Neuronal stem cell (in vitro differentiated cells): ENCODE measurements around the gene DCDC2C.

Experiments
- DNase-seq: peaks from one replicate; pipeline ENCODE4 v3.0.0-alpha.2; 2013; ENCODE audit warnings: low spot score
- H2AFZ ChIP-seq: one replicate; pipeline ENCODE4 v1.6.1; 2013; ENCODE audit warnings: mild to moderate bottlenecking, low read length, inconsistent platforms
- H2AK5ac ChIP-seq: 2 replicates; pipeline ENCODE4 v1.6.1; 2013; ENCODE audit warnings: low read depth, mild to moderate bottlenecking, inconsistent platforms, low read length, moderate library complexity, mixed read lengths
- H2BK120ac ChIP-seq: 2 replicates; pipeline ENCODE4 v1.6.1; 2013; ENCODE audit warnings: low read depth, mild to moderate bottlenecking, inconsistent platforms, low read length, moderate library complexity, mixed read lengths
- H2BK12ac ChIP-seq: one replicate; pipeline ENCODE4 v1.6.1; 2013; ENCODE audit warnings: low read length, inconsistent platforms
- H2BK15ac ChIP-seq: 2 replicates; pipeline ENCODE4 v1.6.1; 2013; ENCODE audit warnings: mild to moderate bottlenecking, low read length, inconsistent platforms, mixed read lengths
- H2BK5ac ChIP-seq: one replicate; pipeline ENCODE4 v1.6.1; 2013; ENCODE audit warnings: inconsistent platforms, mild to moderate bottlenecking, low read length, moderate library complexity
- H3K14ac ChIP-seq: one replicate; pipeline ENCODE4 v1.6.1; 2013; ENCODE audit warnings: low read length, inconsistent platforms
- H3K18ac ChIP-seq: 2 replicates; pipeline ENCODE4 v1.6.1; 2013; ENCODE audit warnings: low read length, inconsistent platforms
- H3K23ac ChIP-seq: 2 replicates; pipeline ENCODE4 v1.6.1; 2013; ENCODE audit warnings: low read depth, mild to moderate bottlenecking, mixed read lengths, low read length, inconsistent platforms; ENCODE audit not compliant: poor library complexity
- H3K27ac ChIP-seq: replicated peaks from 3 replicates; pipeline ENCODE4 v1.5.1; 2013; ENCODE audit warnings: low read length, inconsistent platforms
- H3K27me3 ChIP-seq, 3 experiments: 2 replicates each; pipeline ENCODE4 v1.6.1; 2013; ENCODE audit warnings: low read length in 3 of 3, mild to moderate bottlenecking in 2 of 3, inconsistent platforms in 1 of 3, low read depth in 1 of 3, mixed read lengths in 1 of 3, moderate library complexity in 1 of 3; ENCODE audit not compliant: control insufficient read depth in 3 of 3, insufficient read depth in 3 of 3
- H3K36me3 ChIP-seq, 2 donors: replicated peaks in 1 of 2; 2 replicates each; pipeline ENCODE4 v1.6.1; 2013; ENCODE audit warnings: low read length in 2 of 2; ENCODE audit not compliant: control insufficient read depth in 2 of 2, insufficient read depth in 2 of 2
- H3K4ac ChIP-seq: 2 replicates; pipeline ENCODE4 v1.6.1; 2013; ENCODE audit warnings: inconsistent platforms, mild to moderate bottlenecking, low read length, moderate library complexity
- H3K4me1 ChIP-seq, 2 donors: 1 replicate in 1 of 2; 2 replicates in 1 of 2; pipeline ENCODE4 v1.6.1; 2013; ENCODE audit warnings: low read length in 2 of 2, low read depth in 1 of 2; ENCODE audit not compliant: control insufficient read depth in 2 of 2, insufficient read depth in 1 of 2
- H3K4me2 ChIP-seq: one replicate; pipeline ENCODE4 v1.6.1; 2013; ENCODE audit warnings: mild to moderate bottlenecking, low read length, inconsistent platforms; ENCODE audit not compliant: insufficient read depth, poor library complexity, severe bottlenecking
- H3K4me3 ChIP-seq, 2 donors: 2 replicates each; pipeline ENCODE4 v1.5.1; 2013; ENCODE audit warnings: low read length in 2 of 2, mild to moderate bottlenecking in 2 of 2, inconsistent platforms in 1 of 2, moderate library complexity in 1 of 2
- H3K79me1 ChIP-seq: one replicate; pipeline ENCODE4 v1.6.1; 2013; ENCODE audit warnings: low read depth, mild to moderate bottlenecking, inconsistent platforms, low read length, moderate library complexity
- H3K9ac ChIP-seq: one replicate; pipeline ENCODE4 v1.6.1; 2013; ENCODE audit warnings: mild to moderate bottlenecking, low read depth, low read length, inconsistent platforms; ENCODE audit not compliant: poor library complexity
- H3K9me3 ChIP-seq, 2 donors: replicated peaks in 1 of 2; 2 replicates each; pipeline versions ENCODE3 to v1.6.1; 2013; ENCODE audit warnings: low read length in 2 of 2, mild to moderate bottlenecking in 2 of 2, inconsistent platforms in 1 of 2, low read depth in 1 of 2, mixed read lengths in 1 of 2, moderate library complexity in 1 of 2; ENCODE audit not compliant: control insufficient read depth in 2 of 2, insufficient read depth in 1 of 2
- H4K8ac ChIP-seq: one replicate; pipeline ENCODE4 v1.6.1; 2013; ENCODE audit warnings: low read depth, mild to moderate bottlenecking, inconsistent platforms, low read length, moderate library complexity
- H4K91ac ChIP-seq: one replicate; pipeline ENCODE4 v1.6.1; 2013; ENCODE audit warnings: low read length, low read depth, mild to moderate bottlenecking, inconsistent platforms; ENCODE audit not compliant: poor library complexity
- WGBS, 2 donors: extraction: QIAGEN DNeasy Blood & Tissue Kit; methylation state at CpG; one replicate each; pipeline ENCODE4 v1.1.7; 2013; ENCODE audit warnings: missing lambda C conversion rate in 2 of 2, mixed read lengths in 1 of 2; ENCODE audit not compliant: insufficient read length in 2 of 2, insufficient replicate concordance in 1 of 2; ENCODE audit errors: extremely low coverage in 2 of 2; 5-methylcytosine and 5-hydroxymethylcytosine counted together

The DCDC2C gene

DNA sequence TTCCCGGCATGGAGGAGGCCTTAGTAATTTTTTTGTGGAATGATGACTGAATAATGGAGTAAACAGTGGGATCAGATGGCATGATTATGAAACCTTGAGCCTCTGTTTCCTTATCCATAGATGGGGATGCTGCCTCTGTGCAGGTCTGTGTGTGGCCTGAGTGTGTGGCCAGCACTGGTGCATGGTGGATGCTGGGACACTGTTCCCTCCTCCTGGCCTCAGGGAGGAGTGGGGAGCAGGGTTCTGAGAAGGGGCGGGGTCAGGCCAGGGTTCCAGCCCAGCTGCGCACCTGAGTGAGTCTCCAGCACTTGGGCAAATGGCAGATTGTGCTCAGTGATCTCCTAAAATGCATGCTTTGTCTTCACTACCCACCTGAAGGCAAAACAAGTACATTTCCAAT, 66.4 kb downstream of the DCDC2C start:
- Histone ChIP-seq H4K91ac (no peak overlapping the region), H3K14ac (no peak overlapping the region), H3K23ac (no peak overlapping the region), H3K36me3 (no peaks in the 10 kb centered on the region), H2BK5ac (no peak overlapping the region), H3K27me3 (peaks cover 0 to 12% (median 0%) of the 10 kb centered on the region in 3 experiments), H2BK15ac (peak overlapping the region; percentile 10), H4K8ac (no peak overlapping the region), H3K9ac (no peak overlapping the region), H3K4ac (no peak overlapping the region), H3K18ac (no peak overlapping the region), H3K4me1 (peaks cover 0 to 5% of the 10 kb centered on the region in 2 donors), H2AFZ (no peak overlapping the region), H3K9me3 (no peaks in the 10 kb centered on the region), H3K4me2 (no peak overlapping the region), H2BK12ac (no peak overlapping the region), H3K79me1 (no peaks in the 10 kb centered on the region), H2AK5ac (no peak overlapping the region), H3K27ac (no peak overlapping the region), H2BK120ac (no peak overlapping the region), H3K4me3 (no peak overlapping the region)
- WGBS, 2 donors, result no CpG with 5 or more reads among the region's 3 CpGs
- no peak for DNase-seq

DNA sequence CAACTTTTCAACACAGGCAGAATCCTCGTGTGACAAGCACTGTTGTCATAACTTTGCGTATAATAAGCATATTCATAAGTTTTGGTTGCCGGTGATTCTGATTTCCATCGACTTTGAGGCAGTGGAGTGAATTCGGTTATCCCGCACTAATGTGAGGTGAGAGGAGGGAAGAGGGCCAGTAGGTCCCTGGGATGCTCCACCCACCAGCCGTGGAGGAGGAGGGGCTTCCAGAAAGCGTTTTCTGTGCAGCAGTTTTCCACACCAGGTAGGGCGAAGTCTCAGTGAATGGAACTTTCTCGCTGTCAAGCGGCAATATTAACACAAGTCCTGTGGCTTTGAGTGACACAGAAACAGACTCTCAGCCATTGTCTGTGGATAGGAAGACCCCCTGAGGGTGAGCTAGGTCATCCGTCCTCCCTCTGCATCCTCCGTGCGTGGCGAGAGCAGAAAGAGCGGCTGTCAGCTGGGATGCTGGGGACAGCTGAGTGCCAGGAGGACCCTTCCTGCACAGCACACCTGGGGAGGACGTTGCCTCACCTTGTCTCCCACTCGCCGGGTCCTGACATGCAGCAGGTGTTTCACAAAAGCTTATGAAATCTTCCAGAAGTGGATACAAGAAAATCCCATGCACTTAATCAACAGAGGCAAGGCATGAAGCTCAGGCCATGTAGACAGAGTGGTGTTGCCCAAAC, 67.5 kb downstream of the DCDC2C start:
- Histone ChIP-seq H3K4ac (no peak overlapping the region), H2AFZ (no peak overlapping the region), H2BK5ac (no peak overlapping the region), H3K36me3 (no peaks in the 10 kb centered on the region), H3K9ac (no peak overlapping the region), H2AK5ac (no peak overlapping the region), H3K9me3 (no peaks in the 10 kb centered on the region), H3K4me1 (peaks cover 0 to 5% of the 10 kb centered on the region in 2 donors), H2BK12ac (no peak overlapping the region), H2BK15ac (no peak overlapping the region), H2BK120ac (no peak overlapping the region), H3K14ac (no peak overlapping the region), H3K4me2 (no peak overlapping the region), H4K8ac (no peak overlapping the region), H3K27me3 (peaks cover 0 to 12% (median 0%) of the 10 kb centered on the region in 3 experiments), H3K23ac (no peak overlapping the region), H3K4me3 (no peak overlapping the region), H3K27ac (no peak overlapping the region), H3K18ac (no peak overlapping the region), H3K79me1 (no peaks in the 10 kb centered on the region), H4K91ac (no peak overlapping the region)
- WGBS, 2 donors, result no CpG with 5 or more reads among the region's 19 CpGs
- DNase-seq, result no peak

DNA sequence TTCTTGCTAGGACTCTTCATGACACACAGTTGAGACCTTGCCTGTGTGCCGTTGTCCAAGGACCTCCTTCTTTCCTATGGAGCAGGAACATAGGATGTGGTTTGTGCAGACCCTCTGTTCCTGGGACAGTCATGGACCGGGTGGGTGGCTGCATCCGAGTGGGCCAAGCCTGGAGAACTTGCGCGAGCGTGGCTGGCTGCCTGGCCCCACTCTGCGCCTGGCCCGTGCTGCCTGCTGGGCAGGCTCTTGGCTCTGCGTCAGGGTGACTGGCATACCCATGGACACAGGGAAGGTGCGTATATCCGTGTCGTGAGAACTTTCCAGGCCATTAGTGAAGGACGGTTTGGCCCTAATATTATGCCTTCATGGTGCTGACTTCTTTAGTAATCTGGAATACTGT, 68.2 kb downstream of the DCDC2C start:
- Histone ChIP-seq H3K27me3 (peaks cover 0 to 12% (median 0%) of the 10 kb centered on the region in 3 experiments), H2BK12ac (peak overlapping the region; percentile 85), H4K91ac (no peak overlapping the region), H4K8ac (no peak overlapping the region), H3K27ac (no peak overlapping the region), H3K14ac (peak overlapping the region; percentile 10), H3K4me3 (no peak overlapping the region), H2BK15ac (no peak overlapping the region), H3K9ac (peak overlapping the region; percentile 47), H2BK120ac (no peak overlapping the region), H3K36me3 (no peaks in the 10 kb centered on the region), H2AK5ac (no peak overlapping the region), H3K4me2 (no peak overlapping the region), H3K18ac (peak overlapping the region; percentile 72), H3K9me3 (no peaks in the 10 kb centered on the region), H3K4ac (no peak overlapping the region), H3K79me1 (no peaks in the 10 kb centered on the region), H3K4me1 (peaks cover 0 to 5% of the 10 kb centered on the region in 2 donors), H3K23ac (peak overlapping the region; percentile 18), H2BK5ac (no peak overlapping the region), H2AFZ (no peak overlapping the region)
- DNase-seq, result no peak
- no CpG with 5 or more reads among the region's 13 CpGs for WGBS, 2 donors

DNA sequence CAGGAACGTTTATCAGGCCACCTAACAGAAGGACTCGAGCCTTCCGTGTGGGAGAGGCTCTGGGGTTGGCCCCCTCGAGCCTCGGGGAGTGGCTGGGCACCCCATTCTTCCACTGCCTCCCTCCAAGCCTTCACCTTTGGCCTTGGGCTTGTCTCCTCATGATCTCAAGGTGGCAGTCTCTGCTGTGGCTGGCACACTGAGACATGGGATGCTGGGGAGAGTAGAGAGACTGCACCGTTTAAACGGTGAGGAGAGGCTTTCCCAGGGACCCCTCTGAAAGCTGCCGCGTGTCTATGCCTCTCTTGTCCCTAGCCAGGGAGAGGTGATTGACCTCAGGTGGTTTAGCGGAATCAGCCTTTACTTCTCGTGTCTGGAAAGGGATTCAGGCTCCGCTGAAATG, 71.0 kb downstream of the DCDC2C start:
- no peak overlapping the region for H2BK120ac ChIP-seq
- no peak overlapping the region for H3K27ac ChIP-seq
- WGBS, 2 donors, result no CpG with 5 or more reads among the region's 12 CpGs
- H3K18ac ChIP-seq, result peak overlapping the region; percentile 31
- no peak overlapping the region for H4K91ac ChIP-seq
- H3K27me3 ChIP-seq, result peaks cover 0 to 8% (median 0%) of the 10 kb centered on the region in 3 experiments
- H3K4me2 ChIP-seq, result no peak overlapping the region
- no peak for DNase-seq
- H3K14ac ChIP-seq, result no peak overlapping the region
- no peak overlapping the region for H3K23ac ChIP-seq
- no peak overlapping the region for H2BK15ac ChIP-seq
- no peak overlapping the region for H2AFZ ChIP-seq
- no peak overlapping the region for H2AK5ac ChIP-seq
- no peak overlapping the region for H2BK12ac ChIP-seq
- H4K8ac ChIP-seq, result no peak overlapping the region
- H3K36me3 ChIP-seq, result no peaks in the 10 kb centered on the region
- no peak overlapping the region for H3K4me3 ChIP-seq
- no peaks in the 10 kb centered on the region for H3K9me3 ChIP-seq
- H2BK5ac ChIP-seq, result no peak overlapping the region
- H3K4me1 ChIP-seq, result peaks cover 0 to 5% of the 10 kb centered on the region in 2 donors
- H3K4ac ChIP-seq, result no peak overlapping the region
- H3K9ac ChIP-seq, result no peak overlapping the region
- no peaks in the 10 kb centered on the region for H3K79me1 ChIP-seq
